ENCODE measurements around the gene SDK1.
"Not testable (repeated sequence)": the region's sequence is repeated elsewhere in the genome, so short reads cannot be mapped to it uniquely, and the experiment has no call there.

Gene SDK1

DNA sequence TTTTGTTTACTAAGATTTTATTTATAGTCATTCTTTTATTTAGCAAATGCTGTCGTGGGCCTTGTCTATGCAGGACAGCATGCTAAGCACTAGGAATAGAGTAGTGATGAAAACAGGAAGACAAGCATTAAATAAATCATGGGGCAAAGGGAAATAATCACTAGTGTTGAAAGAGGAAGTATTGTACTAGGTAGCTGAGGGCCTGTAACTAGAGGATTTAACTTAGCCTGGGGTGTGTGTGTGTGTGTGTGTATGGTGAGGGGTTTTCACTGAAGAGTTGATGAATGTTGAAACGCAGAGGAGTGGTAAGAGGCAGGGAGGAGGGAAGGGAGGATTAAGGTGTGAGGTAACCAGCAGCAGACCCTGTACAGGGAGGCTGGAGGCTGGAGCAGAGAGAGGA, 446.4 kb downstream of the SDK1 start:
- H3K4me1 Mint-ChIP-seq (ENCODE audit: low read depth): no peaks in the 10 kb centered on the region
- no peak overlapping the region for H3K4me3 Mint-ChIP-seq
- H3K9me3 Mint-ChIP-seq (ENCODE audit: low read depth): no peaks in the 10 kb centered on the region
- H3K27me3 Mint-ChIP-seq: peaks cover 1% of the 10 kb centered on the region
- no peak overlapping the region for H3K27ac Mint-ChIP-seq
- no peaks in the 10 kb centered on the region for H3K36me3 Mint-ChIP-seq

DNA sequence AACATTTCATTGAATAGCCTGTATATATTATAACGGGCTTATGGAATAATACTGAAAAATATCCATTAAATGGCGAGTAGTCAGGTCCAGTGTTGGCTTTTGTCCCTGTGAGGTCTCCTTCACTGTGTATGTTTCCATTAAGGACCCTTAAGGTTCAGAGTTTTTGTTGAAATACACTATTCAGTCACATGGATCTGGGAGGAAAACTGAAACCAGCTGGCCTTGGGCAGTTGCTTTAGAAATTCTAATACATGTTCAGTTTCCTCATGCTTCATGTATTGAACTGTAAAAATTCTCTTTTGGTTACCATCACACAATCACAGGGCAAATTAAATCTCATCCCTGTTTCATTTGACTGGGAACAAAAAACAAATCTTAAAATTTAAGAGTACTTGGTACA, 447.3 kb downstream of the SDK1 start:
- Mint-ChIP-seq H3K27ac (no peak overlapping the region), H3K9me3 (ENCODE audit: low read depth) (no peaks in the 10 kb centered on the region), H3K36me3 (no peaks in the 10 kb centered on the region), H3K4me3 (no peak overlapping the region), H3K27me3 (peaks cover 1% of the 10 kb centered on the region), H3K4me1 (ENCODE audit: low read depth) (no peaks in the 10 kb centered on the region)

GRCh38 chr7:3753868-3754267, 452.8 kb downstream of the SDK1 start:
- H3K27ac Mint-ChIP-seq: no peak overlapping the region
- no peaks in the 10 kb centered on the region for H3K4me1 Mint-ChIP-seq (ENCODE audit: low read depth)
- no peak overlapping the region for H3K4me3 Mint-ChIP-seq
- peaks cover 1% of the 10 kb centered on the region for H3K27me3 Mint-ChIP-seq
- H3K36me3 Mint-ChIP-seq: no peaks in the 10 kb centered on the region
- H3K9me3 Mint-ChIP-seq (ENCODE audit: low read depth): no peaks in the 10 kb centered on the region

- Mint-ChIP-seq H3K36me3 (no peaks in the 10 kb centered on the region), H3K4me3 (no peak overlapping the region), H3K27me3 (peaks cover 1% of the 10 kb centered on the region), H3K4me1 (ENCODE audit: low read depth) (no peaks in the 10 kb centered on the region), H3K27ac (no peak overlapping the region), H3K9me3 (ENCODE audit: low read depth) (no peaks in the 10 kb centered on the region)
Measured at GRCh38 chr7:3754493-3755341, 453.7 kb downstream of the SDK1 start.

DNA sequence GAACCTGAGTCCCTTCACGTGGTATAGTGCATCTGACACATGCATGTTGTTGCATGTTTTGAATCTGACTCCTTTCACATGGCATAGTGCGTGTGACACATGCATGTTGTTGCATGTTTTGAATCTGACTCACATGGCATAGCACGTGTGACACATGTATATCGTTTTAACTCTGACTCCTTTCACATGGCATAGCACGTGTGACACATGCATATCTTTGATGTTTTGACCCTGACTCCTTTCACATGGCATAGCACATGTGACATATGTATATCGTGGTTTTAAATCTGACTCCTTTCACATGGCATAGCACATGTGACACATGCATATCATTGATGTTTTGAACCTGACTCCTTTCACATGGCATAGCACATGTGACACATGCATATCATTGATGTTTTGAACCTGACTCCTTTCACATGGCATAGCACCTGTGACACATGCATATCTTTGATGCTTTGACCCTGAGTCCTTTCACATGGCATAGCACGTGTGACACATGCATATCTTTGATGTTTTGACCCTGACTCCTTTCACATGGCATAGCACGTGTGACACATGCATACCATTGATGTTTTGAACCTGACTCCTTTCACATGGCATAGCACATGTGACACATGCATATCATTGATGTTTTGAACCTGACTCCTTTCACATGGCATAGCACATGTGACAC, 454.9 kb downstream of the SDK1 start:
- H3K4me3 Mint-ChIP-seq; H3K9me3 Mint-ChIP-seq (ENCODE audit: low read depth); H3K27me3 Mint-ChIP-seq; H3K36me3 Mint-ChIP-seq; H3K27ac Mint-ChIP-seq; H3K4me1 Mint-ChIP-seq (ENCODE audit: low read depth): not testable (repeated sequence)

- Mint-ChIP-seq H3K9me3 (ENCODE audit: low read depth) (no peaks in the 10 kb centered on the region), H3K27ac (no peak overlapping the region), H3K36me3 (no peaks in the 10 kb centered on the region), H3K27me3 (peaks cover 3% of the 10 kb centered on the region), H3K4me1 (ENCODE audit: low read depth) (no peaks in the 10 kb centered on the region), H3K4me3 (no peak overlapping the region)
Measured at GRCh38 chr7:3757059-3757458, 456.0 kb downstream of the SDK1 start.

- Mint-ChIP-seq H3K4me1 (ENCODE audit: low read depth) (no peaks in the 10 kb centered on the region), H3K27ac (no peak overlapping the region), H3K4me3 (no peak overlapping the region), H3K36me3 (no peaks in the 10 kb centered on the region), H3K9me3 (ENCODE audit: low read depth) (no peaks in the 10 kb centered on the region), H3K27me3 (peaks cover 4% of the 10 kb centered on the region)
Measured at GRCh38 chr7:3760651-3761050, 459.6 kb downstream of the SDK1 start.

GRCh38 chr7:3762146-3762831, 461.2 kb downstream of the SDK1 start:
- no peaks in the 10 kb centered on the region for H3K9me3 Mint-ChIP-seq (ENCODE audit: low read depth)
- H3K36me3 Mint-ChIP-seq: no peaks in the 10 kb centered on the region
- H3K4me3 Mint-ChIP-seq: no peak overlapping the region
- H3K27ac Mint-ChIP-seq: no peak overlapping the region
- H3K4me1 Mint-ChIP-seq (ENCODE audit: low read depth): no peaks in the 10 kb centered on the region
- H3K27me3 Mint-ChIP-seq: peaks cover 9% of the 10 kb centered on the region

DNA sequence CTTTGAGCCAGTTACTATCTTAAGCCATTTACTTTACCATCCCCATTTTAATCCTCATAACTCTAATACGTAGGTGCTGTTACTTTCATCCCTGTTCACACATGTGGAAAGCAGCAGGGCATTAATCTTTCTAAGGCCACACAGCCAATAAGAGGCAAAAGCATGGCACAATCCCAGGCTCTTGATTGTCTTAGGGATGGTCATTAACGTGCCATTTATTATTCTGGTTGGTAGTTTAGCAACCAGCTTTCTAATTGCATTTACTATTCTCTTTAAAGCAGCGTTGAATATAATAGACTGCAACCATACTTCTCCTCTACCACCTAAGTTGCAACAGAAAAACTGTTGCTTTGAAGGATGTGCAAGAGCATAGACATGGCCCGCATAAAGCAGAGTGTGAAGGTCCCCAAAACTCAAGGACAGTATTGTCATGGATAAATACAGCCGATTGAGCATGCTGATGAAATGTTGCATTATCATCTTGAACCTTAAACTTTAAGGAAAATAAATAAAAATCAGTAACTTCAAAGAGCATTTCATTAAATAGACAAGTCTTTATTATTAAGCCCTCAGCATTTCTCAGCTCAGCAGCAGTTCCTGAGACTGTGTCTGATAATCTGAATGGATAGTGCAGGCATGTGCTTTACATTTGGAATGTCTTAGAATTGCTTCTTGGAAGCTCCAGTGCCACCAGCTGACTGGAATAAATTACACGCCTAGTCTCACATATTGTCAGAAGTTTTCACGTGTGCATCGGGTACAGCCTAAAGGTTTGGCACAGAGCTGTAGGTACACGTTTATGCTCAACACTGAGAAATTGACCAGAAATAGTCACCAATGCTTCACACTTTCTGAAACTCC, 467.1 kb downstream of the SDK1 start:
- H3K4me3 Mint-ChIP-seq: no peak overlapping the region
- peaks cover 10% of the 10 kb centered on the region for H3K27me3 Mint-ChIP-seq
- no peaks in the 10 kb centered on the region for H3K9me3 Mint-ChIP-seq (ENCODE audit: low read depth)
- no peaks in the 10 kb centered on the region for H3K4me1 Mint-ChIP-seq (ENCODE audit: low read depth)
- no peak overlapping the region for H3K27ac Mint-ChIP-seq
- H3K36me3 Mint-ChIP-seq: no peaks in the 10 kb centered on the region

- Mint-ChIP-seq H3K4me3 (no peak overlapping the region), H3K4me1 (ENCODE audit: low read depth) (no peaks in the 10 kb centered on the region), H3K27ac (no peak overlapping the region)
Measured at GRCh38 chr7:3771906-3772305, 470.9 kb downstream of the SDK1 start.

DNA sequence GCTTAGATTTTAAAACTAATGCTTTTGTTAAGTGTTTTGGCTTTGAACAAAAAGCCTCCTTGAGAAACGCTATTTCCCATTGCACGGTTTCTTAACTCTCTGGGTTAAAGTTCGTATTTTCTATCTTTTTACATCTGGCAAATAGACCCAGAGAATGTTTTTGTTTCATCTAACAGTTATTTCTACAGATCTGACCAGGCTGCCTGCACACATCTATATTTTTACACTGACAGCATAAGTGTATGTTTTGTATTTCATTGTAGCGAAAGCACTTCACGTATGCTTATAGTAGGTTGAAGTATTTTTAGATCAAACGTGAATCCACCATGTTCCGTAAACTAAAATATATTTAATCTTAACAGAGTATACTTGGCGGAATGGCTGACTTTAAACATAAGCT, 477.3 kb downstream of the SDK1 start:
- no peak overlapping the region for H3K27ac Mint-ChIP-seq
- H3K4me3 Mint-ChIP-seq: no peak overlapping the region
- H3K9me3 Mint-ChIP-seq (ENCODE audit: low read depth): peaks cover 10% of the 10 kb centered on the region
- H3K27me3 Mint-ChIP-seq: peaks cover 3% of the 10 kb centered on the region
- H3K36me3 Mint-ChIP-seq: no peaks in the 10 kb centered on the region
- no peaks in the 10 kb centered on the region for H3K4me1 Mint-ChIP-seq (ENCODE audit: low read depth)

More at GRCh38 chr7:3771906-3772305, 470.9 kb downstream of the SDK1 start:
- H3K36me3 Mint-ChIP-seq: no peaks in the 10 kb centered on the region
- no peaks in the 10 kb centered on the region for H3K9me3 Mint-ChIP-seq (ENCODE audit: low read depth)
- H3K27me3 Mint-ChIP-seq: peaks cover 5% of the 10 kb centered on the region

GRCh38 chr7:3780016-3780415, 479.0 kb downstream of the SDK1 start:
- no peak overlapping the region for H3K27ac Mint-ChIP-seq
- no peaks in the 10 kb centered on the region for H3K36me3 Mint-ChIP-seq
- no peaks in the 10 kb centered on the region for H3K4me1 Mint-ChIP-seq (ENCODE audit: low read depth)
- H3K9me3 Mint-ChIP-seq (ENCODE audit: low read depth): peaks cover 10% of the 10 kb centered on the region
- peaks cover 9% of the 10 kb centered on the region for H3K27me3 Mint-ChIP-seq
- no peak overlapping the region for H3K4me3 Mint-ChIP-seq

DNA sequence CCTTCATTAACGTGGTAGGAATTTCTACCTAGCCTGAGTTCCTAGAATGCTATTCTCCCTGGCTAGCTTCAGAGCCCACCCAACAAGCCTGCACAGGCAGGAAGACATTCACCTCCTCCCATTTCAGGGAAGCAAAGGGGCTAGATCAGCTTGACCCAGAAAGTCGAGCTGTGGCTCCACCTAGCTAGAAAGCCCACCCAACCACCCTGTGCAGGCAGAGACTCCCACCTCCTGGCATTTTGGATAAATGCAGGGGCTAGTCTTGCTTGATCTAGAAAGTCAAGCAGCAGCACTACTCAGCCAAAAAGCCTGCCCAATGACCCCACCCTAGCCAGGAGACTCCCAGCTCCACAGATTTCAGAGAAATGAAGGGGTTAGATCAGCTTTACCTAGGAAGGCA, 479.5 kb downstream of the SDK1 start:
- peaks cover 11% of the 10 kb centered on the region for H3K27me3 Mint-ChIP-seq
- no peaks in the 10 kb centered on the region for H3K36me3 Mint-ChIP-seq
- no peak overlapping the region for H3K27ac Mint-ChIP-seq
- no peak overlapping the region for H3K4me3 Mint-ChIP-seq
- H3K9me3 Mint-ChIP-seq (ENCODE audit: low read depth): peaks cover 10% of the 10 kb centered on the region
- no peaks in the 10 kb centered on the region for H3K4me1 Mint-ChIP-seq (ENCODE audit: low read depth)

- no peaks in the 10 kb centered on the region for H3K4me1 Mint-ChIP-seq (ENCODE audit: low read depth)
- H3K27me3 Mint-ChIP-seq: peaks cover 11% of the 10 kb centered on the region
- no peak overlapping the region for H3K4me3 Mint-ChIP-seq
- peaks cover 10% of the 10 kb centered on the region for H3K9me3 Mint-ChIP-seq (ENCODE audit: low read depth)
- H3K27ac Mint-ChIP-seq: no peak overlapping the region
- H3K36me3 Mint-ChIP-seq: no peaks in the 10 kb centered on the region
Measured at GRCh38 chr7:3781607-3782006, 480.6 kb downstream of the SDK1 start.

Data from activated naive CD8-positive, alpha-beta T cell (primary cell).